HG03342 (cell line): ENCODE data around the gene CMTM8.
"Not testable (repeated sequence)": the region's sequence is repeated elsewhere in the genome, so short reads cannot be mapped to it uniquely, and the experiment has no call there.

Experiments used
- ATAC-seq: cut with Tn5 transposase; IDR thresholded peaks from one replicate; pipeline ENCODE4 v1.9.1; 2021; ENCODE audit warnings: mild to moderate bottlenecking, moderate library complexity; ENCODE audit not compliant: unreplicated experiment

Gene CMTM8

DNA sequence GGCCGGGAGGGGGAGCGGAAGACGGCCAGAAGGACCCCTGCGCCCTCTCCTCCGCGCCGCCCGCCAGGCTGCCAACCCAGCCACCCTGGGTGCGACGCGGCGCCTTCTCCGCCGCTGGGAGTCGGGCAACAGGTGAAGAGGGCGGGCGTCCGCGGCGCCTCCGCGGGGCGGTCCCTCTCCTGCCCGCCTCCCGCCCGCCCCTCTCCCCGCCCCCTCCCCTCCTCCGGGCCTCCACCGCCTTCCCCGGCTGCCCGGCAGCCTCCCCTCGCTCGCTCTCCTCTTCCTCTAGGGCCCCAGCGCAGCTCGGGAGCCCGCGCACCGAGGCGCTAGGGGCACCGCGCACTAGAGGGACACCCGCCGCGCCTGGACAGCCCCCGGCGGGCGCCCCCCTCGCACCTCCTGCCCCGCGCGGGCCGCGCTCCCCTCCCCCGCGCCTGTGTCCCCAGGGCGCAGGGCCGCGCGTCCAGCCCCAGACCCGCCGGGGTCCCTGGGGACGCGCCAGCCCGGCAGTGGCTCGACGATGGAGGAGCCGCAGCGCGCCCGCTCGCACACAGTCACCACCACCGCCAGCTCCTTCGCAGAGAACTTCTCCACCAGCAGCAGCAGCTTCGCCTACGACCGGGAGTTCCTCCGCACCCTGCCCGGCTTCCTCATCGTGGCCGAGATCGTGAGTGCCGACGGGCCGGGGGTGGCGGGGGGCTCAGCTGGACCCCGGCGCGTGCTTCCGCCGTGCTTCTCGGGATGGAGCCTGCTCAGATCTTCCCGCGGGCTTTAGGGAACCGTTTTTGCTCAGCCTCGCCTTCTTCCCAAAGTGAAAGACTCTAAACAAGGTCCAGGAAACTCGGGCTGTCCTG, at the start of gene CMTM8:
Gene CMTM8 (plus strand): TSS at position 228 of the 854 bp plus-strand sequence. CDS start 293 bp downstream, at position 521.
- no peak for ATAC-seq

GRCh38 chr3:32189693-32190092, 48.8 kb upstream of the CMTM8 start:
- ATAC-seq: no peak

DNA sequence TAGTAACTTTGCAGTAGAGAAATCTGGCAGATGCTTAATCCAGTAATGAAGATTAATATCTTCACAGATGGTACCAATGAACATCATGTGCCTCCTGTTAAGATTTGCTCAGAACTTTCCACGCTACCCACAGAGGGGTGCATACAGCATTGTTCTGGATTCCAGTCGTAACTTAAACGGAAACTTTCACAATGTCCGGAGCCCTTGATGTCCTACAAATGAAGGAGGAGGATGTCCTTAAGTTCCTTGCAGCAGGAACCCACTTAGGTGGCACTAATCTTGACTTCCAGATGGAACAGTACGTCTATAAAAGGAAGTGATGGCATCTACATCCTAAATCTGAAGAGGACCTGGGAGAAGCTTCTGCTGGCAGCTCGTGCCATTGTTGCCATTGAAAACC, 47.9 kb upstream of the CMTM8 start:
- not testable (repeated sequence) for ATAC-seq

DNA sequence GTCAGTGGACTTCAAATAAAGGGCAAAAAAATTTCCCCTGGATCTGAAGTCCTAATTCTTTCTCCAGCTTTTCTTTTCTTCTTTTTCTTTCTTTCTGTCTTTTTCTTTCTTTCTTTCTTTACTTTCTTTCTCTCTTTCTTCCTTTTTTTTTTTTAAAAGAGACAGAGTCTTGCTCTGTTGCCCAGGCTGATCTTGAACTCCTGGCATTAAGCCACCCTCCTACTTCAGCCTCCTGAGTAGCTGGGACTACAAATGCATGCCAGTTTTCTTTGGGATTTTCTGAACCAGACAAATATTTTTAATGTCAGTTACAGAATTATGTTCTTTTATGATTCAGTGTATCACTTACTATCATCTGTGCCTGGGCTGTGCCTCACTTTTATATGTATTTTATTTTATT, 45.4 kb upstream of the CMTM8 start:
- no peak for ATAC-seq

DNA sequence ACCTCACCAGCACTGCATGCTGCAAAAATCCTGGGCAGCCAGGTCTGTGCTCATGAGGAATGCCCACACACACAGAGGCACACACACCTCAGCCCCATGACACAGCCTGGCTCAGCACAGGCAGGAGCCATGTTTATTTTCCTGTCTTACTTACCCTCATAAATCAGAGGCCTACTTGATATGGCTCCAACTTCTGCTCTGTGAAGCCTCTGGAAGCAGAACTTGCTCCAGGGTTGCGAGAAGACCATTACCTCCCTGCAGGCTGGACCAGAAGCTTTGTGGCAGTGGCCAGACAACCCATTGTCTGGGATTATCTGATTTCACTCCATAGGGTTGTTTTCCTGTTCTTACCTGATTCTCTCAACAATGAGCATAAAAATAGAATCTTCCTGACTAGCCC, 43.8 kb upstream of the CMTM8 start:
- ATAC-seq: no peak

- ATAC-seq: no peak
These were observed 42.4 kb upstream of the CMTM8 start for GRCh38 chr3:32195995-32196540.

GRCh38 chr3:32197991-32198390, 40.5 kb upstream of the CMTM8 start:
- no peak for ATAC-seq

- ATAC-seq: no peak
These were observed 39.8 kb upstream of the CMTM8 start for GRCh38 chr3:32198714-32199113.

DNA sequence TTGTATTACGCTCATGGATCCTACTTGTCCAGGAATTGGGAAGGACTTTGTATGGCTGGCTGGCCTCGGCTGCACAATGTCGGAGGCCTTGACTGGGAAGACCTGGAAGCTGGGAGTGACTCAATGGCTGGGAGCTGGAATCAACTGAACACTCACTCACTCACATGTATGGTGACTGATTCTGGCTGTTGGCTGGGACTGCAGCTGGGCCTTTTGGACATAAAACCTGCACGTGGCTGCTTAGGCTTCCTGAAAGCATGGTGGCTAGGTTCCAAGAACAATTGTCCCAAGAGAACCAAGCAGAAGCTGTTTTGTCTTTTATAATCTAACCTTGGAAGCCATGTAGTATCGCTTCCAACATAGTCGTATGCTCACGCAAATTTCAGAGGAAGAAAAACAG, 38.0 kb upstream of the CMTM8 start:
- no peak for ATAC-seq

DNA sequence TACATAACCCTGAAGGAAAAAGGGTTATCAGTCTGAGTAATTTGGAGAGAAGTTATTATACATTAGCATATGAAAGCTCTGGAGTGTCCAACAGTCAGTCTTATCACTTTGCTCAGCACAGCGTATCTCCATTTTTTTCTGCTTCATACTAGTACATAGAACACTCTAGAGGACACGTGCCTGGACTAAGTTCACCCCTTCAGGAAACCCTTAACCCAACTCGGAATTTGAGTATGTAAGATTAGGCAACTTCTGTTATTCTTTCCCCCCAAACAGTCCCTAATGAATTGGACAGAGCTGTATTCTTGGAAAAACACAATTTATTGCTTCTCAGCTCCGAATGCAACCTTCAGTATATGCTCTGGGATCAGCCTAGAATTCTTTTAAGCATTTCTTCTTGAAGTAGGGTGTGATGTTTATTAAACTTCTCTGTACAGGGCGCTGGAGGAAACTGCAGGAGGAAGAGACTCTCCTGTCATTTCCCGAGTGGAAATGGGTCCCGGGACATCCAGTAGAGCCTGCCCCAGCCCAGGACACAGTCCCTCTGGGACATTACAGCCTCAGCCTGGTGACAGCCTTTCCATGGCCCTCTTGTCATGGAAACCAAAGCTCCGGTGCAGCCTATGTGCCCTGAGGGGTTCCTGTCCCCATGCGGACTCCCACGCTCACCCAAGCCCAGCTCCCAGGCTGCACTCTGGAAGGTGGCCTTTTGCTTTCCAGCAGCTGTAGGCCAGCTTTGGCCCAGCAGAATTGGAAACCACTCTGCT, 37.3 kb upstream of the CMTM8 start:
- ATAC-seq: no peak

DNA sequence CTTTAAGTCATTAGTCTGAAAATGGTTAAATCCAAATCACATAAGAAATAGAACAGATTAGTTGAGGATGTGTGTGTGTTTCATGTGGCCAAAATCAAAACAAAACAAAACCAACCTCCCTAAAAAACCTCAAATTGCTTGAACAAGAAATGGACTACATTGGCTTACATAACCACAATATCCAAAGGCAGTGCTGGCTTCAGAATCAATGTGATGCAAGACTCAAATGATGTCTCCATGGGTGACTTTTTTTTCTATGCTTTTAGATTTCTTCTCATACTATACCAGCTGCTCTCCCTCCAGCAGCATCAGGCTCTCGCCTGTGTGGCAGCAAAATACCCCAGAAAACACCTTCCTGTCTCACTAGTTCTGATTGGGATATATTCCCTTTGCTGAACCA, 36.0 kb upstream of the CMTM8 start:
- no peak for ATAC-seq

DNA sequence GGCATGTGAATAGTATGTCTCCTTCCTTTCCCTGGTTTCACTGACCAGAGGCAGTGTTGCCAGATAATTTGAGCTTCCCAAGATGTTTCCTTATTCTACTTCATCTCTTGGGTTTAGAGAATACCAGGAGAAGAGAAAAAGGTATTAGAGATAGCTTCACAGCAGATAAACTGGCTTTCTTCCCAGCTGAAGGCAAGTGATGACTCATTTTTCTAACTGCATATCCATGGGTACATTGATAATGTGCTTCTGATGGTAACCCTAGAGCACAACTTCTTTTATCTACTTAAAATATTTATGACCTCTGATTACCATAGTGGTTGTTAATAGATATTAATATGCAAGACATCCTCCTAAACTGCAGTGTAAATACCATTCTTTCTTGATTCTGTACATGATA, 34.6 kb upstream of the CMTM8 start:
- ATAC-seq: no peak

- no peak for ATAC-seq
These were observed 30.0 kb upstream of the CMTM8 start for GRCh38 chr3:32208447-32208846.

DNA sequence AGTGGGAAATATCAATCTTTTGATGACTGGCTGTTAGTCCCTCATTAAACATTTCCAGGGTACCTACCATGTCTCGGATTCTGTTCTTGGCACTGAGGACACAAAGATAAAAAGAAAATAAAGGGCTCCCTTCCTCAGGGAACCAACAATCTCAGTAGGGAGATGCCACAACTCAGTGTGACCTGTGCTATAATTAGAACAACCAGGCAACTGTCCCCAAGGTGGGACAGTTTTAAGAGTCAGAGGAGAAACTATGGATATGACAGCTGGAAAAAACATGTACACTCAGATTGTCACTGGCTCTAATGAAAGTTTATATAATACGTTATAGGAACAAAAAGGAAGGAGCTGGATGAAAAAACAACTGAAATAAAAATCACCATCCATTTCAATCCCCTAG, 23.3 kb upstream of the CMTM8 start:
- ATAC-seq: no peak

- ATAC-seq: no peak
These were observed 22.2 kb upstream of the CMTM8 start for GRCh38 chr3:32216172-32216783.

DNA sequence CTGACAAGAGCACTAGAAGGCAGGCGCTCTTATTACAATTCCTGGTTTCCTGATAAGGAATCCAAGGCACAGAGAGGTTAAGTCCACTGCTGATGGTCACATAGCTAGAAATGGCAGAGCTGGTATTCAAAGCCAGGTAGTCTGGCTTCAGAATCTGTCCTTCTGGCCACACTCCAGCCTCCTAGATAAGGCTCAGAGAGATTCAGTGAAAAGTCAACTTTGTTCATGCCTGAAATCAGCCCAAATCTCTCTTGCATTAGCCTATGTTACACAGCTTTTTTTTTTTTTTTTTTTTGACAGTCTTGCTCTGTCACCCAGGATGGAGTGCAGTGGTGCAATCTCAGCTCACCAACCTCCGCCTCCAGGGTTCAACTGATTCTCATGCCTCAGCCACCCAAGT, 21.1 kb upstream of the CMTM8 start:
- no peak for ATAC-seq

- no peak for ATAC-seq
These were observed 18.9 kb upstream of the CMTM8 start for GRCh38 chr3:32219537-32219936.

- no peak for ATAC-seq
These were observed 18.5 kb upstream of the CMTM8 start for GRCh38 chr3:32220006-32220405.

GRCh38 chr3:32222950-32223349, 15.5 kb upstream of the CMTM8 start:
- ATAC-seq: no peak

GRCh38 chr3:32224016-32224516, 14.4 kb upstream of the CMTM8 start:
- no peak for ATAC-seq

DNA sequence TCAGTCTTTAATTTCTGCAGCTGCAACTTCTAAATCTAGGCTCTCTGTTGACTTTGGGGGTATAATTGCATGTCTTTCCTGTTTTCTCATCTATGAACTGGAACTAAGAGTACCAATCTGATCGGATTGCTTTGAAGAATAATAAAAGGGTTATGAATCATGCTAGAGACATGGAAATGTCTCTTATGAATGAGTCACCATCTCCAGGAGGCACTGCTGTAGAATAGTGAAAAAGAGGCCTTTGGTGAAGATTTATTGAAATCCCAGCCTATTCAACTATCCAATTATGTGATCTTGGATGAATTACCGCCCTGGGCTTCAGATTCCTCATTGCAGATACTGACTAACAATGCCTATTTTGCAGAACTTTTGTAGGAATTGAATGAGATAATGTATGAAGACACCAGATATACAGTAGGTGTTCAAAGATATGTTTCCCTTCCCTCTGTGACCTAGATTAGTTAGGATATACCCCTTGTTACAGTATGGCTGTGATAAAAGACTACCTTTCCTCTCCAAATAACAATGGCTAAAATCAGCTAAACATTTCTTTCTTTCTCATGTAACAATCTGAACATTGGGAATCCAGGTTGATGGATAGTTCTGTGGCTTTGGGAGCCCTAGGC, 11.5 kb upstream of the CMTM8 start:
- ATAC-seq: no peak
